HuH-7.5 (cell line): Measurements from ENCODE around the gene GRM6.

Experiments
- DNase-seq: peaks from one replicate; pipeline ENCODE4 v3.0.0; 2011; ENCODE audit warnings: low spot score

The GRM6 gene

DNA sequence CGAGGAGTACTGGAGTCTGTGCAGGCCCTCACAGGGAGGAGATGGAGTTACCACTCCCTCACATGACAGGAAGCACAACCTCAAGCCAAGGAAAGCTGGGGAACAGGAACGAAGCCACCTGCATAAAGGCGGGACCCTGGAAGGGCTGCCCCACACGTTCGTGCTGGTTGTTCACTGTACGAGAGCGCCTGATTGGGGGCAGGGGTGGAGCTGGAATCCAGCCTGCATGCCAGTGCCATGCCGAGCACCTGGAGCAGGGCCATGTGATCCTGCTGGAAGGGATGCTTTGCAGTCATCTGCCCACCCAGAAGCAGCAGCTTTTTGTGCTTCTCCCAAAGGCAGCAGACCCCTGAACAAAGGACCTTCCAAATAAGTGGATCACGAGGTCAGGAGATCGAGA, 11.4 kb downstream of the GRM6 start:
- DNase-seq: no peak

GRCh38 chr5:178982941-178983340, 12.2 kb downstream of the GRM6 start:
- DNase-seq: no peak

DNA sequence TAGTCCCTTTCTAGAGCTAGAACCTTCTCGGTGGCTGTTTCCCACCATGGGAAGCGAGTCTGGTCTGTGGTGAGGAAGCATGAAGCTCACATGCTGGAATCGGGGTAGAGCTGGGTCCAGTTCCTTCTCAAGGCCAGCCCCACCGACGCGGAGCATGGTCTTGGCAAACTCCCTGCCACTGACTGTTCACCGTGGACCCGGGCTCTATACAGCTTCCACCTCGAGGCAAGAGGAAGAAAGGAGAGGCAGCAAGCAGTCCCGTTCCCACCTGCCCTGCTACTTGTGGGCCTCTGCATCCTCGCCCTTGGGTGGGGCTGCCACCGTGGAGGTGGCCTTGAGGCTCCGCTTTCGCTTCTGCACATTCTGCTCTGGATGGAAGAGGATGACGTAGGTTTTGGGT, 13.7 kb downstream of the GRM6 start:
- DNase-seq: no peak

GRCh38 chr5:178965465-178966055, 29.6 kb downstream of the GRM6 start:
- DNase-seq: no peak

DNA sequence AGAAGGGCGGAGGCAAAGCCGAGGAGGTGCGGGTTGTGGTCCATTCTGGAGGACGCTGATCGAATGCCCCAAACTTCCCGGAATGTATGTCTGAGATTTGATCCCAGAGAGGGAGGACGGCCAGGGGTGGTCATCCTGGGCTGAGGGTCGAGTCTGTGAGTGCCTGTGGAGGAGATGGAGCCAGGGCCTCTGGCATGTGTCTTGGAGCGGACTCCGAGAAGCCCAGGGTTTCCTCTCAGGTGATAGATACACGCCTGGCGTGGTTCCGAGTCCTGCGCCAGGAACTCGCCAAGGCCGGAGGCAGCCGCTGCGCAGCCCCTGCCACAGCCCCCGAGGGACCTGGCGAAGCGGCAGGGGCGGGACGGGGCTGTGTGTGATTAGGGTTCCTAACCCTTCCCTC, 53.8 kb downstream of the GRM6 start:
- no peak for DNase-seq

- DNase-seq: no peak
Measured at GRCh38 chr5:178940569-178941360, 54.4 kb downstream of the GRM6 start, which contains the start of gene ZNF454. ZNF454 (plus strand) TSS chr5:178941198; CDS start chr5:178942792, 1,594 bp downstream.

- DNase-seq: no peak
Measured at GRCh38 chr5:178931846-178932760, 63.0 kb downstream of the GRM6 start.
